NCI-H2029 (cell line): Measurements from ENCODE around the gene MBD5.
"Not testable (repeated sequence)": the region's sequence is repeated elsewhere in the genome, so short reads cannot be mapped to it uniquely, and the experiment has no call there.

Experiments
- DNase-seq: peaks from one replicate; lab custom pipeline; 2025; lab: John Stamatoyannopoulos, UW

Gene MBD5

GRCh38 chr2:148524519-148524919 lies 503.6 kb downstream of the MBD5 start:
- DNase-seq, result no peak

DNA sequence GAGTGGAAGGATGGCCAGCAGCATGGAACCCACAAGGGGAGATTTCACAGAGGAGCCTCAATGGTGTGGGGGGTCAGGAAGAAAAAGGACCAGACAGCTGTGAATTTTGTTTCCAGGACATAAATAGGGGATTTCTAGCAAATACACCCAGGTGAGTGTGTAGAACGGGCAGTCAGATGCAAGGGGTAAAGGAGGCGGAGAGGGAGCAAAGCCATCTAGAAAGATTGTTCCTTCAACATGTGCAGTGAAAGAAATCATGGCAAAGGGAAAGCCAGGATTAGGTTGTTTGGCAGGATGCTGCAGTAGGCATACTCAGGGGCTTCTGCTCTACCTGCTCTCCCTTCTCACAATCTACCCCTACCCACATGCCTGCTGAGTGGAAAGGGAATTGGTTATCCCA lies 504.2 kb downstream of the MBD5 start:
- DNase-seq, result no peak

DNA sequence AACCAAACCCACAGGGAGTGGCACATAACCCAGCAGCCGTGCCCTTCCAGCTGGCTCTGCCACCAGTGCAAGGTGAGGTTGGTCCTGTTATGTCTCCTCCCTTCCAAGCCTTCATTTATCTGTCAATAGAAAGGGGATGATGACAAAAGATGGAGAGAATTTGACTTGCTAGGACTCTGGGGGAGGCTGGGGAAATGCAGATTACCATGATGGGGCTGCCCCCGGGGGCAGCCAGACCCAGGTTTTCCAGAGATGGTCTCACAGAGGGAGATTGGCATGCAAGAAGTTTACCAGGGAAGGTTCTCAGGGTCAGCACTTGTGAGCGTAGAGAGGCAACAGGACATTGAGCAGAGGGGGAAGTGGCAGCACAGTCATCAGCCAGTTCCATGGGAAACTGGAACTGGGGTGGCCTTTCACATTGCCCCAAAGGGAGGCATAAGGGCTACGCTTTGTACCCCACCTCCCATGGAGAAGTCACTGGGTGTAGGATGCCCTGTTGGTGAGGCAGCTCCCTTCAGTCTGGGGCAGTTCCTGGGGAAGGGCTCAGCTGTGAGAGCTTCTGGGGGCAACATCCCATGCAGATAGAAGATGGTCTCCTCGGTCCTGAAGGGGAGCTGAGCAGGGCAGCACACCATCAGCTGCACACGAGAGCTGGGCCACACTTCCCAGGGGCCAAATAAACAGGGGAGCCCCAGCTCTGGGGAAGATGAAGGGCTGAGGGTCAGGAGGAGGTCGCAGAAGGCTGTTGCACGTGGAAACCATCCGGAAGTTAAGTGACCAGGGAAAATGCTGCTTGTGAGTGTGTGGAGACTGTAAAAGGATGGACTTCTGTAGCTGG lies 505.8 kb downstream of the MBD5 start:
- DNase-seq, result no peak

- no peak for DNase-seq
Measured at GRCh38 chr2:148527488-148528340, 506.8 kb downstream of the MBD5 start.

- DNase-seq, result no peak
Measured at GRCh38 chr2:148528356-148529064, 507.6 kb downstream of the MBD5 start.

DNA sequence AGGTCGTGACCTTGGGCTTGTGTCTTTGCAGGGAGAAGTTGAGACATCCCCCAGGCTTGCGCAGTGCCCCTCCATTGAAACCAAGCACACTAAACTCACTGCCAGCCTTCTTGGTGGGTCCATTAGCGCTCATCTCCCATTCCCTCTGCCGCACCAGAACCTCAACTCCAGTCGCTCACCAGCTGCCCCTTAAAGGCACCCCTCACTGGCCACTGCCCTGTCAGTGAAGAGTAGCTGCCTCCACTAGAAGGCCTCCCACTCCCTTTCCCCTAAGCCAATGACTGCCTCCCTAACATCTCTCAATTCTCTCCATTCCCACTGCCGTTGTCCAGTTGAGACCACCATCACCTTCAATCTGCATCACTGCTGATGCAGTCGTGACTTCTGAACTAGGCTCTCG lies 508.9 kb downstream of the MBD5 start:
- no peak for DNase-seq

DNA sequence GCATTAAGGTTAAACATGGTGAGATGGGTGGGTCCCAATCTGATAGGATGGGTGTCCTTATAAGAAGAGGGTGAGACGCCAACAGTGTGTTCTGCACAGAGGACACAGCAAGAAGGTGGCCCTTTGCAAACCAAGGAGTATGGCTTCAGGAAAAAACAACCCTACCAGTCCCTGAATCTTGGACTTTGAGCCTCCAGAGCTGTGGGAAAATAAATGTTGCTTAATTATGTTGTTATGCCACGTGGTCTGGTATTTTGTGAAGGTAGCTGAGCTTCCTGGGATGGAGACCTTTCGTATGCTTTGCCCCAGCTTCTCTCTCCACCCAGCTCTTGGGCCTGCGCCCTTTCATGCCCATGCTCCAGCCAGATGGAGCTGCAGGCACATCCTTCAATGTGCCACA lies 509.5 kb downstream of the MBD5 start:
- DNase-seq, result no peak

DNA sequence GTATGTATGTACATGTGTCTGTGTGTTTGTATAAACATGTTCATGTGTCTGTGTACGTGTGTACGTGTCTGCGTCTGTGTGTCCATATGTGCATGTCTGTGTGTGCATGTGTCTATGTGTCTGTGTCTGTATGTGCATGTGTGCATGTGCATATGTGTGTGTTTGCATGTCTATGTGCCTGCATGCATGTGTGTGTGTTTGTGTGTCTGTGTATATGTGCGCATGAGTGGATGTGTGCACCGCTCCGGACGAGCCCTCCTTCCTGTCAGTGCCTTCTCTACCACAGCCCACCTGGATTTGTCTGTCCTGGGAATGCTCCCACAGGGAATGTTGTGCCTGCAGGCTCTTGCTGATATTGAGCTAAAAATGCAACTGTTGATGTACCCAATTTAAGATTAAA lies 510.3 kb downstream of the MBD5 start:
- DNase-seq, result no peak

DNA sequence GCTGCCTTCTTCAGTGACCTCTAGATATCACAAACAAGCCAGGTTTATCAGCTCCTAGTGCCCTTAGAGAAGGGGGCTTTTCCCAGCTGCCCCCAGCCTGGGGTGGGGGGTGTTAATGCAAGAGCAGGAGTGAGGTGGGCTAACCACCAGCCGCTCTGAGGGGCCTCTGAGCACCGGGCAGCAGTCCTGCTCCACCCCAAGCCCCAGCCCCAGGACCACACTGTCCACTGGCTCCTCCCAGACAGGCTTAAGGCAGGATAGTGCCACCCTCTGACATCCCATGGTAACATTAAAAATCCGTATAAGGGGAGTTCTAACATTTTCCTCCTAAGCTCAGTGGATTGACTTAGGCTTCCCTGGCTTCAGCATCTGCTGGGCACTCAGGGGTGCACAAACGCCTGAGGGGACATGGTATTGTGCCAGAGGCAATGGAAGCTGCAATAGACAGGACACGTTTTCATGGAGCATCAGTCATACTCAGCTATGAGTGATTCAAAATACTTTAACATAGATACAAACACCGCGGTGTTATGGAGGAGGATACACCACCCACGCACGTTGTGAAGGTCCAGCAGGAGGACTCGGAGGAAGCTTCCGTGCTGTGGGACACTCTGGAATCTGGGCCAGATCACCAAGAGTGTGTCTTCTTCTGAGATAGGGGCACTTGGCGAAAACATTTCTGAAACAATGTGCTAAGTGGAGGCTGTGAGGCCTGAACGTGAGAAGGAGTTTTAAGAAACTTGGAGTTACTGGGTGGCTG lies 511.0 kb downstream of the MBD5 start:
- no peak for DNase-seq

- DNase-seq, result no peak
Measured at GRCh38 chr2:148533004-148533403, 512.1 kb downstream of the MBD5 start.

GRCh38 chr2:148533685-148534084 lies 512.8 kb downstream of the MBD5 start:
- DNase-seq, result no peak

- DNase-seq, result no peak
Measured at GRCh38 chr2:148534416-148535204, 513.7 kb downstream of the MBD5 start.

DNA sequence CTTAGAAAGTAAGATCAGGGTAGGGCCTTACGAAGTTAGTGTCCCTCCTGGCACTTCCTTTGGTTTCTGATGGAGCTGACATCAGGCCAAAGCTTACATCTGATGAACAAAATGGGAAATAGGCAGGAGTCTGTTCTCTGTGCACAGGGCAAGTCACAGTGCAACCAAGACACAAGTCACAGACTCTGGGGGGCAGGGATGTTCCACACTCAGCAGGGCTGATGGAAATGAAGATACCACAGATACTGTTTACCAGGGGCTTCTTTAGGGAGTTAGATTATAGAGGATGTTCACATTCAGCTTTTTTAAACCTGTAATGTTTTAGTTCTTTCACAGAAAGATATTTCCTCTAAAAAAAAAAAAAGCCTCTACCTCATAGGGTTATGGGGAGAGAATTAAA lies 517.5 kb downstream of the MBD5 start:
- no peak for DNase-seq

DNA sequence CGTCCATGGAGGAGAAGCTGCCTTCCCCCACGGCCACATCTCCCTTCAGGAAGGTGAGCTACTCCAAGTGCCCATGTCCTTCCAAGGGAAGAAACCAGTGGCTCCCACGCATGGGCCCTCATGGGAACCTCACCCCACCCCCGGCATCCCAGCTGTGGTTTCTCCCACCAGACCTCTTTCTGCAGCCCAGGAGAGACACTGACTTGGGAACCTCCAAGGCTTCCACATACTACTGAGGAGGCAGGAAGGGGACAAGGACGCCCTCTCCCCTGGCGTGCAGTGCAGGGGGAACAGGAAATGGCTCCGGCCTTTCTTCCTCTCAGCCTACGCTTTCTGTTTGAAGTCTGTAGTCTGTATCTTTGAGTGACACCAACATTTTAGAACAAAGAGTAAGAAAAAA lies 519.1 kb downstream of the MBD5 start:
- no peak for DNase-seq

- DNase-seq, result no peak
Measured at GRCh38 chr2:148541792-148542191, 520.9 kb downstream of the MBD5 start.

GRCh38 chr2:148542614-148543013 lies 521.7 kb downstream of the MBD5 start:
- DNase-seq, result no peak

DNA sequence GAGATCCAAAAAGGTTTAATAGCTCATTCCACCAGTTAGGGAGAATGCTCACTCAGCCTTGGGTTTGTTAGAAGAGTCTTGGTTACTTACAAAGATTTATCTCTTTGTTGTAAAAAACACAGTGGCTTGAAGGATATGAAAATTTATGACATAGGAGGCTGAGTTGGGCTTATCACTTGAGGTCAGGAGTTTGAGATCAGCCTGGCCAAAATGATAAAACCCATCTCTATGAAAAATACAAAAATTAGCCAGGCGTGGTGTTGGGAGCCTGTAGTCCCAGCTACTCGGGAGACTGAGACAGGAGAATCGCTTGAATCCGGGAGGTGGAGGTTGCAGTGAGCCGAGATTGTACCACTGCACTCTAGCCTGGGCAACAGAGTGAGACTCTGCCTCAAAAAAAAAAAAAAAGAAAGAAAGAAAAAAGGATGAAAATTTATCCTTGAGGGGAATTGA lies 522.2 kb downstream of the MBD5 start:
- DNase-seq, result not testable (repeated sequence)

- no peak for DNase-seq
Measured at GRCh38 chr2:148545390-148546256, 524.7 kb downstream of the MBD5 start.

DNA sequence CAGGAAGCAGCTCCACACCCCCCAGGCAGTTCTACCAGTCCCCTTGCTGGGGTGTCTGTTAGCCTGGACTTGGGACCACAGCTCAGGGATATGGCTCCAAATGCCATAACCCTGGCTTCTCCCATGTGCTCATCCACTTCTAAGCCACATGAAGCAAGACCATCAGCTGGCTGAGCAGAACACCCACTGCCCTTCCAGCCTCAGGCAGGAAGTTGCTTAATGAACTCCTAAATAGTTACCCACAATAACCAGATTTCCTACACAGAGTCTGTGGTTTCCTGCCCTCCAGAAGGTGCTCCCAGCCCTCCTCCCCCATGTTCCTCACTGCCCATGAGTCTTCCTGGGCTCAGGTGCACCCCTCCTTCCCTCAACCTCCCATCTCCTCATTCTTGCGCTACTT lies 525.4 kb downstream of the MBD5 start:
- no peak for DNase-seq
